OCI-LY7 (cell line): ENCODE results near the gene PRKRA. TPM values are rescaled to one million over a fixed set of nuclear protein-coding genes. Genes with fewer than 3 reads are reported as not detected.

Experiments used
- BruUV-seq: library from RNA; stranded (reverse); fragments of 400-500 nt; replicated peaks from 2 replicates; lab custom pipeline; 2021; lab: Mats Ljungman, UMichigan
- CTCF ChIA-PET: fragments of 300-600 bp; sonication (Branson Sonifier 250); formaldehyde crosslinking; loops from one replicate; lab custom pipeline; 2022; ENCODE audit warnings: antibody characterized with exemption; ENCODE audit not compliant: unreplicated experiment; lab: Charles Lee
- POLR2A ChIA-PET: fragments of 300-600 bp; sonication (Branson Sonifier 250); formaldehyde crosslinking; loops from one replicate; lab custom pipeline; 2022; ENCODE audit warnings: antibody characterized with exemption; lab: Charles Lee
- DNase-seq: peaks from one replicate; pipeline ENCODE4 v3.0.0-alpha.2; 2015; ENCODE audit warnings: low spot score
- H2AFZ ChIP-seq: fragments of 200-600 bp; sonication (generic), shearing (Covaris generic); 2 replicates; pipeline ENCODE4 v1.6.1; 2014; ENCODE audit warnings: mild to moderate bottlenecking, antibody characterized with exemption, low read length, moderate library complexity
- H3K27ac ChIP-seq: fragments of 200-600 bp; sonication (generic); 2 replicates; pipeline ENCODE4 v1.5.1; 2014; ENCODE audit warnings: mixed run types, low read depth, mild to moderate bottlenecking, moderate library complexity, low read length, inconsistent platforms; ENCODE audit not compliant: poor library complexity, severe bottlenecking
- H3K36me3 ChIP-seq: fragments of 200-600 bp; sonication (generic); 2 replicates; pipeline ENCODE4 v1.6.1; 2014; ENCODE audit warnings: mild to moderate bottlenecking, antibody characterized with exemption, low read length, moderate library complexity, mixed read lengths; ENCODE audit not compliant: insufficient read depth
- H3K4me1 ChIP-seq: fragments of 200-600 bp; sonication (generic); 2 replicates; pipeline ENCODE4 v1.5.1; 2014; ENCODE audit warnings: mild to moderate bottlenecking, low read length; ENCODE audit not compliant: insufficient read depth, poor library complexity, severe bottlenecking
- H3K4me2 ChIP-seq: fragments of 200-600 bp; sonication (generic); 2 replicates; pipeline ENCODE4 v1.6.1; 2014; ENCODE audit warnings: mild to moderate bottlenecking, low read length
- H3K4me3 ChIP-seq: fragments of 200-600 bp; sonication (generic); 2 replicates; pipeline ENCODE4 v1.5.1; 2014; ENCODE audit warnings: mild to moderate bottlenecking, low read depth, low read length; ENCODE audit not compliant: poor library complexity, severe bottlenecking
- H3K79me2 ChIP-seq: fragments of 200-600 bp; sonication (generic); 2 replicates; pipeline ENCODE4 v1.6.1; 2016; ENCODE audit warnings: low read depth, mild to moderate bottlenecking, low read length, moderate library complexity, mixed read lengths; ENCODE audit not compliant: insufficient read depth
- H3K9me2 ChIP-seq: fragments of 200-600 bp; sonication (generic); 2 replicates; pipeline ENCODE4 v1.6.1; 2016; ENCODE audit warnings: mild to moderate bottlenecking, low read length, mixed read lengths; ENCODE audit not compliant: insufficient read depth
- H3K9me3 ChIP-seq: fragments of 200-600 bp; sonication (generic); 2 replicates; pipeline ENCODE4 v1.6.1; 2014; ENCODE audit warnings: mild to moderate bottlenecking, mixed run types, low read length, mixed read lengths
- H4K20me1 ChIP-seq: fragments of 200-600 bp; sonication (generic); 2 replicates; pipeline ENCODE4 v1.6.1; 2014; ENCODE audit warnings: mild to moderate bottlenecking, antibody characterized with exemption, low read length, moderate library complexity, mixed read lengths; ENCODE audit not compliant: insufficient read depth
- CTCF ChIP-seq: fragments of 200-600 bp; sonication (generic); conservative IDR thresholded peaks from 2 replicates; pipeline ENCODE4 v1.5.1; 2014; ENCODE audit warnings: mild to moderate bottlenecking, antibody characterized with exemption, low read length, moderate library complexity, mixed read lengths
- EZH2phosphoT487 ChIP-seq: fragments of 200-600 bp; sonication (generic); IDR thresholded peaks from 2 replicates; pipeline ENCODE4 v1.6.1; 2018; ENCODE audit warnings: low read depth, borderline replicate concordance, mild to moderate bottlenecking, mixed run types, antibody characterized with exemption, low read length, moderate library complexity, mixed read lengths
- intact Hi-C: fragments of 100-400 bp; cut with micrococcal nuclease; formaldehyde crosslinking; loops from one replicate; pipeline ENCODE4 v1.10.0; 2022; ENCODE audit not compliant: unreplicated experiment
- total RNA-seq, 2 experiments: library from RNA; depleted of rRNA in 1 of 2; stranded (reverse); fragments of >200 nt in 1 of 2; shearing (Covaris generic) in 1 of 2; gene quantifications; 2 replicates each; pipeline ENCODE4 v1.2.3, GENCODE V29; 2014 to 2022

PRKRA gene
- total RNA-seq, 2 experiments from 2014 or later = 76.4 to 79.5 TPM

DNA sequence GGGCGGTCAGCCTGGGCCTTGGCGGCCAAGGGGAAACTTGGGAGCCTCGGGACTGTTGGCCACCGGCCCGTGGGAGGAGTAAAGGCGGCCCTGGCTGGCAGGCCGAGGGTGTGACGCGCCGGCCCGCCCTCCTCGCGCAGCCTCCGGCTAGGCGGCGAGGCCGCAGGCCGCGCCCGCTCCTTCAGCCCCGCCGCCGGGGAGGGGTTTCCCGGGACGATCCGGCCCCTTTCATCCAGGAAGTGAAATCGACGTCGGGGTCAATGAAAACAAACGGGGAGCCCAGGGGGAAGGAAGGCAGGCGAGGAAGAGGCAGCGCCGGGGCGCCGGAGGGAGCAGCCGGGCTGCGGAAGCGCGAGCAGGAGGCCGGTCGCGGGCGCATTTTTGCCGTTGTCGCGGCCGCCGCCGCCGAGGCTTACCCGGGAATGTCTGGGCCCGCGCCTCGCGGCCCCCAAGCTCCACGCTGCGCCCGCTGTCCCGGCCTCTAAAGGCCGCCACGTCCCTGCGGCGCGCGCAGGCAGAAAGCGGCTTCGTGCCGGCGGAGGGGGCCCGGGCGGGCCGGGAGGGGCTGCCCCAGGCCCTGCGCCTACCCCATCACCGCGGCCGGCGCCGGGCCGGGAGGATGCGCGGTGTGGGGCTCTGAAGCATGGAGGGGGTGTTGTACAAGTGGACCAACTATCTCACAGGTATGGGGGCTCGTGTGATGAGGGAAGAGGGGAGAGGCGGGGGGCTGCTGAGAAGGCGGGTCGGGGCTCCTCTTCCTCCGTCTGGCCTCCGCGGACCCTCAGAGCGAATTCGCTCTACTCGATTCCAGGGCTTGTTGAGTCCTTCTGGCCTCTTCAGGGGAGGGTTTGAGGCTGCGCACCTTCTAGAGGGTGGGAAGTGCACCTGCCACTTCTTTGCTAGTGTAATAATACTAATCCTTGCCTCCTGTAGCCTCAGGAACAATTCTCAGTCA, 29.5 kb upstream of the PRKRA start, which contains the start of gene PLEKHA3:
Gene PLEKHA3 (plus strand): TSS at position 231 of the 955 bp plus-strand sequence. CDS start 413 bp downstream, at position 644.
- H4K20me1 ChIP-seq = peaks cover 20% of the 10 kb centered on the region; the same call in 1 of the 2 replicates
- intact Hi-C loops = no loop called here
- DNase-seq = peak; percentile 80
- H3K4me1 ChIP-seq = peaks cover 38% of the 10 kb centered on the region
- H3K4me2 ChIP-seq = peak within 1 kb of the TSS; percentile 97
- no peaks in the 10 kb centered on the region for H3K9me2 ChIP-seq
- H2AFZ ChIP-seq = peak within 1 kb of the TSS; percentile 100; the same call in 1 of the 2 replicates
- no TSS peak for BruUV-seq
- peak within 1 kb of the TSS; percentile 78 for H3K4me3 ChIP-seq
- H3K36me3 ChIP-seq = no peaks in the 10 kb centered on the region
- peak within 1 kb of the TSS; percentile 86 for H3K27ac ChIP-seq
- no peaks in the 10 kb centered on the region for H3K9me3 ChIP-seq
- ChIA-PET CTCF (interaction anchor here (0.6 kb wide), 1 partner anchor 30 kb away, joined by 3 read pairs; the partner anchor contains the start of genes PJVK and PRKRA), POLR2A (interaction anchor here (0.7 to 2.4 kb wide), 6 partner anchors 10 to 117 kb away, joined by 3 to 21 read pairs (median 4); partner anchors contain the start of genes PJVK and PRKRA)
- TF ChIP-seq EZH2phosphoT487 (no peak), CTCF (no peak)
- H3K79me2 ChIP-seq = peaks cover 58% of the 10 kb centered on the region

DNA sequence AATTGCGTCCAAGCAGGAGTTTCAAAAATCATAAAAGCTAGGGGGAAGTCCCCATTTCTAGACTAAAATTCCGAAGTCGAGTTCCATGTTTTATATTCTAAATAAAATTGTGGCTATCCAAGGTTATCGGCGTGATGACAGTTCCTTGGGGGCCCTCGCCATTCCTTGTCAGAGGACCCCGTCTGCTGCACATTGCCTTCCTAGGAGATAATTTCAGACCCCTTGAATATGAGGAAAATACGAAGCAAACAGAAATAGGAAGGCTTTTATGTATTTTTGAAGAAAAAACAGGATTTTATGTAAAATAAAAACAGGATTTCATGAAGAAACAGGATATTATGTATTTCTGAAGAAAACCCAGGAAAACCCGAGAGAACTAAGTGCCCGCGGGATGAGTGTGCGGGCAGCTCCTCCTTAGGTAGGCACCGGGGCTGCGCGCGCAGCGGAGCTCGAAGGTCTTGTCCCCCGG, 28.8 kb upstream of the PRKRA start:
- ChIA-PET POLR2A (interaction anchor here (0.7 to 1.6 kb wide), 4 partner anchors 11 to 29 kb away, joined by 3 to 8 read pairs (median 4); partner anchors contain the start of genes PJVK and PRKRA), CTCF (interaction anchor here (0.6 kb wide), 1 partner anchor 29 kb away, joined by 3 read pairs; the partner anchor contains the start of genes PJVK and PRKRA)
- peak overlapping the region; percentile 57 for H3K27ac ChIP-seq
- no TSS peak for BruUV-seq
- H3K4me1 ChIP-seq = peaks cover 38% of the 10 kb centered on the region
- peaks cover 57% of the 10 kb centered on the region for H3K79me2 ChIP-seq
- H3K4me3 ChIP-seq = peak overlapping the region; percentile 78
- intact Hi-C loops = loop anchor here (1.0 kb wide), 1 partner anchor 44 kb away; no protein-coding TSS in a partner anchor
- DNase-seq = no peak
- peak overlapping the region; percentile 100; the same call in 1 of the 2 replicates for H2AFZ ChIP-seq
- no peaks in the 10 kb centered on the region for H3K36me3 ChIP-seq
- H3K9me3 ChIP-seq = no peaks in the 10 kb centered on the region
- H3K9me2 ChIP-seq = no peaks in the 10 kb centered on the region
- peaks cover 15% of the 10 kb centered on the region; the same call in 1 of the 2 replicates for H4K20me1 ChIP-seq
- TF ChIP-seq EZH2phosphoT487 (no peak), CTCF (no peak)
- H3K4me2 ChIP-seq = peak overlapping the region; percentile 97
